ENCODE results near the gene HSPG2.
"Not testable (repeated sequence)": the region's sequence is repeated elsewhere in the genome, so short reads cannot be mapped to it uniquely, and the experiment has no call there.

The HSPG2 gene

GRCh38 chr1:21973948-21974347, 36.8 kb upstream of the HSPG2 start:
- not testable (repeated sequence) for H3K4me1 ChIP-seq (ENCODE audit: control insufficient read depth, insufficient read depth, low read length); H3K27ac ChIP-seq (ENCODE audit: low read length); H3K9me3 ChIP-seq (ENCODE audit: control insufficient read depth in 2 of 2, low read length in 2 of 2); H3K36me3 ChIP-seq (ENCODE audit: control insufficient read depth in 2 of 2, insufficient read depth in 2 of 2, low read length in 2 of 2); H3K9ac ChIP-seq (ENCODE audit: low read length in 2 of 2); H3K4me3 ChIP-seq (ENCODE audit: low read length in 2 of 2); H3K27me3 ChIP-seq (ENCODE audit: control insufficient read depth in 1 of 2, insufficient read depth in 2 of 2, low read length in 2 of 2)

GRCh38 chr1:21972973-21973441, 35.9 kb upstream of the HSPG2 start:
- not testable (repeated sequence) for H3K9ac ChIP-seq (ENCODE audit: low read length in 2 of 2); H3K27me3 ChIP-seq (ENCODE audit: control insufficient read depth in 1 of 2, insufficient read depth in 2 of 2, low read length in 2 of 2); H3K4me1 ChIP-seq (ENCODE audit: control insufficient read depth, insufficient read depth, low read length); H3K9me3 ChIP-seq (ENCODE audit: control insufficient read depth in 2 of 2, low read length in 2 of 2); H3K27ac ChIP-seq (ENCODE audit: low read length); H3K4me3 ChIP-seq (ENCODE audit: low read length in 2 of 2); H3K36me3 ChIP-seq (ENCODE audit: control insufficient read depth in 2 of 2, insufficient read depth in 2 of 2, low read length in 2 of 2)

GRCh38 chr1:21970523-21970922, 33.4 kb upstream of the HSPG2 start:
- not testable (repeated sequence) for H3K4me1 ChIP-seq (ENCODE audit: control insufficient read depth, insufficient read depth, low read length); H3K36me3 ChIP-seq (ENCODE audit: control insufficient read depth in 2 of 2, insufficient read depth in 2 of 2, low read length in 2 of 2); H3K9ac ChIP-seq (ENCODE audit: low read length in 2 of 2); H3K27me3 ChIP-seq (ENCODE audit: control insufficient read depth in 1 of 2, insufficient read depth in 2 of 2, low read length in 2 of 2); H3K9me3 ChIP-seq (ENCODE audit: control insufficient read depth in 2 of 2, low read length in 2 of 2); H3K4me3 ChIP-seq (ENCODE audit: low read length in 2 of 2); H3K27ac ChIP-seq (ENCODE audit: low read length)

- not testable (repeated sequence) for H3K9ac ChIP-seq (ENCODE audit: low read length in 2 of 2); H3K27ac ChIP-seq (ENCODE audit: low read length); H3K27me3 ChIP-seq (ENCODE audit: control insufficient read depth in 1 of 2, insufficient read depth in 2 of 2, low read length in 2 of 2); H3K36me3 ChIP-seq (ENCODE audit: control insufficient read depth in 2 of 2, insufficient read depth in 2 of 2, low read length in 2 of 2); H3K4me1 ChIP-seq (ENCODE audit: control insufficient read depth, insufficient read depth, low read length); H3K4me3 ChIP-seq (ENCODE audit: low read length in 2 of 2); H3K9me3 ChIP-seq (ENCODE audit: control insufficient read depth in 2 of 2, low read length in 2 of 2)
These were observed 32.0 kb upstream of the HSPG2 start for GRCh38 chr1:21969066-21969465.

- not testable (repeated sequence) for H3K36me3 ChIP-seq (ENCODE audit: control insufficient read depth in 2 of 2, insufficient read depth in 2 of 2, low read length in 2 of 2); H3K27me3 ChIP-seq (ENCODE audit: control insufficient read depth in 1 of 2, insufficient read depth in 2 of 2, low read length in 2 of 2); H3K9ac ChIP-seq (ENCODE audit: low read length in 2 of 2); H3K4me1 ChIP-seq (ENCODE audit: control insufficient read depth, insufficient read depth, low read length); H3K27ac ChIP-seq (ENCODE audit: low read length); H3K4me3 ChIP-seq (ENCODE audit: low read length in 2 of 2); H3K9me3 ChIP-seq (ENCODE audit: control insufficient read depth in 2 of 2, low read length in 2 of 2)
These were observed 30.1 kb upstream of the HSPG2 start for GRCh38 chr1:21967216-21967615.

GRCh38 chr1:21966247-21967000, 29.3 kb upstream of the HSPG2 start:
- Histone ChIP-seq H3K9me3 (ENCODE audit: control insufficient read depth in 2 of 2, low read length in 2 of 2) (no peaks in the 10 kb centered on the region), H3K27ac (ENCODE audit: low read length) (no peak overlapping the region), H3K27me3 (ENCODE audit: control insufficient read depth in 1 of 2, insufficient read depth in 2 of 2, low read length in 2 of 2) (no peaks in the 10 kb centered on the region), H3K9ac (ENCODE audit: low read length in 2 of 2) (no peak overlapping the region), H3K4me3 (ENCODE audit: low read length in 2 of 2) (no peak overlapping the region), H3K4me1 (ENCODE audit: control insufficient read depth, insufficient read depth, low read length) (peaks cover 15% of the 10 kb centered on the region), H3K36me3 (ENCODE audit: control insufficient read depth in 2 of 2, insufficient read depth in 2 of 2, low read length in 2 of 2) (no peaks in the 10 kb centered on the region)

- H3K27me3 ChIP-seq (ENCODE audit: control insufficient read depth in 1 of 2, insufficient read depth in 2 of 2, low read length in 2 of 2): no peaks in the 10 kb centered on the region
- H3K4me1 ChIP-seq (ENCODE audit: control insufficient read depth, insufficient read depth, low read length): peaks cover 16% of the 10 kb centered on the region
- H3K27ac ChIP-seq (ENCODE audit: low read length): no peak overlapping the region
- no peaks in the 10 kb centered on the region for H3K36me3 ChIP-seq (ENCODE audit: control insufficient read depth in 2 of 2, insufficient read depth in 2 of 2, low read length in 2 of 2)
- no peak overlapping the region for H3K4me3 ChIP-seq (ENCODE audit: low read length in 2 of 2)
- no peak overlapping the region for H3K9ac ChIP-seq (ENCODE audit: low read length in 2 of 2)
- H3K9me3 ChIP-seq (ENCODE audit: control insufficient read depth in 2 of 2, low read length in 2 of 2): no peaks in the 10 kb centered on the region
These were observed 26.5 kb upstream of the HSPG2 start for GRCh38 chr1:21963477-21964217.

GRCh38 chr1:21961799-21962198, 24.7 kb upstream of the HSPG2 start:
- no peaks in the 10 kb centered on the region for H3K9me3 ChIP-seq (ENCODE audit: control insufficient read depth in 2 of 2, low read length in 2 of 2)
- no peaks in the 10 kb centered on the region for H3K27me3 ChIP-seq (ENCODE audit: control insufficient read depth in 1 of 2, insufficient read depth in 2 of 2, low read length in 2 of 2)
- H3K4me3 ChIP-seq (ENCODE audit: low read length in 2 of 2): no peak overlapping the region
- peak overlapping the region in 1 of 2 donors; percentile 32 for H3K9ac ChIP-seq (ENCODE audit: low read length in 2 of 2)
- H3K27ac ChIP-seq (ENCODE audit: low read length): peak overlapping the region; percentile 24
- H3K4me1 ChIP-seq (ENCODE audit: control insufficient read depth, insufficient read depth, low read length): peaks cover 22% of the 10 kb centered on the region
- H3K36me3 ChIP-seq (ENCODE audit: control insufficient read depth in 2 of 2, insufficient read depth in 2 of 2, low read length in 2 of 2): no peaks in the 10 kb centered on the region

GRCh38 chr1:21961337-21961736, 24.2 kb upstream of the HSPG2 start:
- Histone ChIP-seq H3K9ac (ENCODE audit: low read length in 2 of 2) (peak overlapping the region in 1 of 2 donors; percentile 32), H3K9me3 (ENCODE audit: control insufficient read depth in 2 of 2, low read length in 2 of 2) (no peaks in the 10 kb centered on the region), H3K4me1 (ENCODE audit: control insufficient read depth, insufficient read depth, low read length) (peaks cover 27% of the 10 kb centered on the region), H3K27ac (ENCODE audit: low read length) (no peak overlapping the region), H3K27me3 (ENCODE audit: control insufficient read depth in 1 of 2, insufficient read depth in 2 of 2, low read length in 2 of 2) (no peaks in the 10 kb centered on the region), H3K36me3 (ENCODE audit: control insufficient read depth in 2 of 2, insufficient read depth in 2 of 2, low read length in 2 of 2) (no peaks in the 10 kb centered on the region), H3K4me3 (ENCODE audit: low read length in 2 of 2) (no peak overlapping the region)

- Histone ChIP-seq H3K9ac (ENCODE audit: low read length in 2 of 2) (peak overlapping the region; percentile 45 to 51), H3K36me3 (ENCODE audit: control insufficient read depth in 2 of 2, insufficient read depth in 2 of 2, low read length in 2 of 2) (no peaks in the 10 kb centered on the region), H3K4me3 (ENCODE audit: low read length in 2 of 2) (peak overlapping the region in 1 of 2 donors; percentile 22), H3K4me1 (ENCODE audit: control insufficient read depth, insufficient read depth, low read length) (peaks cover 26% of the 10 kb centered on the region), H3K27ac (ENCODE audit: low read length) (peak overlapping the region; percentile 62), H3K27me3 (ENCODE audit: control insufficient read depth in 1 of 2, insufficient read depth in 2 of 2, low read length in 2 of 2) (no peaks in the 10 kb centered on the region), H3K9me3 (ENCODE audit: control insufficient read depth in 2 of 2, low read length in 2 of 2) (no peaks in the 10 kb centered on the region)
These were observed 19.8 kb upstream of the HSPG2 start for GRCh38 chr1:21956720-21957552.

Measured in stomach smooth muscle (tissue), 2 donors.